COLO668 (cell line): Measurements from ENCODE around the gene ZBTB1.
"Not testable (repeated sequence)": the region's sequence is repeated elsewhere in the genome, so short reads cannot be mapped to it uniquely, and the experiment has no call there.

Source experiments
- DNase-seq: peaks from one replicate; lab custom pipeline; 2025; ENCODE audit not compliant: unreplicated experiment; lab: John Stamatoyannopoulos, UW

Gene ZBTB1

GRCh38 chr14:64495252-64495651, 9.3 kb upstream of the ZBTB1 start:
- no peak for DNase-seq

DNA sequence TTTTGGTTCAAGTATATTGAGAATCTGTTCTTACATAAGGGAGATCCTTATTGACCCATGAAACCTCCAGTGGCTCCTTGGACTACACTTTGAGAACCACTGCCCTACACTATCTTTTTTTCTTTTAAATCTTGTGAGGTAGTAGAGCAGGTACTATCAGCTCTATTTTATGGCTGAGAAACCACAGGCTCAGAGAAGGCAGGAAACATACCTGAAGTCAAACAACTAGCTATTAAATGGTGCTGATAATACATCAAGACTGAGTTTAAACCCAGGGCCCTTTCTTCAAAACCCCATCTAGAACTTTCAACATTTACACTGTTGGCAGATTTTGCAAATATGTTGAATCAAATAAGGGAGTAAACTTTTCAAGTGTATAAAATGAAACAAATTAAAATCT, 7.8 kb upstream of the ZBTB1 start:
- no peak for DNase-seq

DNA sequence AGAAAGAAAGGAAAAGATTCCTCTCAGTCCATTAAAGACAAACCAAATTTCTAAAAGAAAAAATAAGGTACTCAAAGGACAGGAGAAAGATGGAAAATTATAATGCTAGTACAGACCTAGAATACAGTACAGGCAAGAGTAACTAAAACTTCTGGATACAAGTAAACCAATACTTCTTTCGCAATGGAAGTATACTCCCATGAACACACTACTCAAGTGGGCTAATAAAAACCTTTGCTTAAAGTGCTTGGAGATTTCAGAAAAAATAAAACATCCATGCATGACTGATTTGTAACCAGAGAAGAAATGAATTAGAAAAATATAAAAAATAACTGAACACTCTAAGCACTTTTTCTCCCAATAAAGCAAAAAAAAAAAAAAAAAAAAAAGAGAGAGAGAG, 4.5 kb upstream of the ZBTB1 start:
- no peak for DNase-seq

DNA sequence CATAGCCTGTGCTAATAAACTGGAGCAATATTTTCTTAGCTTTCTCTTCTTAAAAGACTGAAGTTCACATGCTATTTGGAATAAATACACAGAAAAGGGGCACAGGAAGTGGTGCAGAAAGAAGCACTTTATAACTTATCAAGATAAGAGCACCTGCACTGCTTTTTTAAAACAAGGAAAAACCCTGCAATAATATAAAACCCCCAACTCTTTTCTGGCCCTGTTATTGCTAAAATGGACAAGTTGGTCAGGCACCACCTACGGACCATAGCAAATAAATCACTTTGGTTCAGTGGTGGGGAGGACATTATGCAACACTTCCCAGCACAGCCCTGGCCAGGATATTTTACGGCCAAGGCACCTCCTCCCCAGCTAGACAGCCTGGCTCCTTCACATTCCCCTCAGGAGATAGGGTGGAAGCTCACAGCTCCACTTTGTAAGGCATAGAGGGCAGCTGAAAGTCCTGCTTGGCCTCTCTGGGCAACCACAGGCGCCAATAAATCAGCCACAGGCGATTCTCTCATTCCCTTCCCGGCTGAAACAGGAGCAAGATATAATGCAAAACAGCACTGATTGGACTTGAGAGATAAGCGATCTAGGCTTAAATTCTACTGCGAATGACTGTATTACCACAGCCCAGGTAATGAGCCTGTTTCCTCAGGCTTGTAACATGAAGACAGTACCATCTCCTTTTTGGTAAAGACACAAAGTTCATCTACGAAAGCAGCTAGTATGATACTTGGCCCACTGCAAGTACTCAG, 3.0 kb upstream of the ZBTB1 start:
- DNase-seq: peak; percentile 40

DNA sequence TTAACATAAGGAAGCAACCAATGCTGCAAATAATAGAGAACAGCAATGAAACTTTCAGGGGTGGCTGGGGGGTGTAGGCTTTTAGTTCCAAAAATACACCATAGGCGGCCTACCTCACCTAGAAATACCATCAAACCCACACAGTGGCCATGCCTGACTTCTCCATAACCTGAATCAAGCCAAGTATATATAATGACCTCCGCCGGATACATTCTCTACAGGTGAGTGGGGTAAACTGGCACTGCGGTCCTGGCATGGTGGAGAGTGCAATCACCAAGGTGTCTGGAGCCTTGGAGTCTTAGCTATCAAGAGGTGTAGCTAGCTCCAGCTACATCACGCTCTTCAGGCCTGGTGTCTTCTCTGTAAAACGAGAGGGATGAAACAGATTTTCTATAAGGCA, 2.1 kb upstream of the ZBTB1 start:
- no peak for DNase-seq

DNA sequence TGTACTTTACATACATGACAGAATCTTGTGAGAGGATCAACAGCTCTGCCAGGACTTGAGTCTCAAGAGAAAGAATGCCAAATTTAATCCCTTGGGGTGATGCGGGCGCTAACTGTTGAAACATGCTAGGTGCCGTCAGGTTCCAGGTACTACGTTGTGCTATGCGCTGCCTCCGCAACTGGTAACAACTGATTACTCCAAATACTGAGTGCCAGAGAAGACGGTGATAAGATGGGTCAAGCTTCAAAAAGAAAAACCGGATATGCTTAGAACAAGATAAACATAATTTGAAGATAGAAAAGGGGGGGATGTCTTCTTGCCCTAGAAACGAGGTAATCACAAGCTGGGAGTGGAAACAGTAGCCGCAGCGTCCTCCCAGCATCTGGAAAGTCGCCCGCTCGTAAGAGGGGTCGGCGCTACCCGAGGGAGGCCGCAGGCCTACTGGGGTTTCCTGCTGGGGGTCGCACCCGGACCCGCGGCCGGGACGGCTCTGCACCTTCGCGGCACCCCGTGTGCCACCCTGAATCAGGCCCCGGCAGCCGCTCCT, 1.6 kb upstream of the ZBTB1 start:
- DNase-seq: peak; percentile 45

GRCh38 chr14:64503434-64504309, 898 bp upstream of the ZBTB1 start, which contains the start of gene ZBTB25:
Gene ZBTB25 (minus strand): TSS chr14:64503838. CDS start chr14:64490533, 13,305 bp downstream.
- DNase-seq: peak; percentile 98

DNA sequence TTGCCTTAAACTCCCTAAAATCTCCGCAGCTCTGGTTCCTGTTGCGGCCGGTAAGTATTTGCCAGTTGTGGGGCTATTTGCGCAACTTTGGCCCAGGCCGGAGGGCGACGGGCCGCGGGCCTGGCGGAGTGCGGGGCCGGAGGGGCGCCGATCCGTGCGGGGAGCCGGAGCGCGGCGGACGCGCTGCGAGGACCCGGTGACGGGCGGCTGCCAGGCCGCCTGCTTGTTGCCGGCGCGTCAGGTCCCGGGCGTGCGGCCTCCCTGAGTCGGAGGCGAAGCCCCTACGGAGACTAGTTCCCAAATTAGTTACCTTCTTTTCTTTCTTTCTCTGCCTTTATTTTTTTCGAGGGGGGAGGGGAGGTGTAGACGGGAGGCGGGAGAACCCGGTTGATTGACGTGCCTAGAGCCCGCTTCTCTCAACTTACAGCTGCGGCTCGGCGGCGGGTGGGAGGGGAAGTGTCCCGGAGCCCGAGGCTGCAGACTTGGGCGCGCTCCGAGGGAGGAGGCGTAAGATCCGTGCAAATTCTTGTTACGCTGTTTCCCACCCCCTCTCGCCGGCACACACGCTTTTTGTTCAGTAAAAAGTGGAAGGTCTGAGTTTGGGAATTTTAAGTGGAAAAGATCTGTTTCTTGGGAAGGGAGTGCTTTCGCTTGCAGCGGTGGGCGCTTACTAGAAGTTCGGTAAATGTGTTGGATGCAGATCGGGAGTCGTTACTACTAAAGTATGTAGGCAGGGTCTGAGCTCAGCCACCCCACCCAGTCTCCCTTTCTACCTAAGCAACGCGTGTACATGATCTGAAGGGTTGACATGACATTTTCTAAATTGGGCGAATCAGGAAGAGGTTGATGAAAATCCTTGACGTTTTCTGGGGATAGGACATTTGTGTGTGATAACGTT, 576 bp downstream of the ZBTB1 start:
- DNase-seq: peak; percentile 91

GRCh38 chr14:64506721-64507120, 2.2 kb downstream of the ZBTB1 start:
- DNase-seq: no peak

- DNase-seq: no peak
These were observed 3.0 kb downstream of the ZBTB1 start for GRCh38 chr14:64507376-64508156.

DNA sequence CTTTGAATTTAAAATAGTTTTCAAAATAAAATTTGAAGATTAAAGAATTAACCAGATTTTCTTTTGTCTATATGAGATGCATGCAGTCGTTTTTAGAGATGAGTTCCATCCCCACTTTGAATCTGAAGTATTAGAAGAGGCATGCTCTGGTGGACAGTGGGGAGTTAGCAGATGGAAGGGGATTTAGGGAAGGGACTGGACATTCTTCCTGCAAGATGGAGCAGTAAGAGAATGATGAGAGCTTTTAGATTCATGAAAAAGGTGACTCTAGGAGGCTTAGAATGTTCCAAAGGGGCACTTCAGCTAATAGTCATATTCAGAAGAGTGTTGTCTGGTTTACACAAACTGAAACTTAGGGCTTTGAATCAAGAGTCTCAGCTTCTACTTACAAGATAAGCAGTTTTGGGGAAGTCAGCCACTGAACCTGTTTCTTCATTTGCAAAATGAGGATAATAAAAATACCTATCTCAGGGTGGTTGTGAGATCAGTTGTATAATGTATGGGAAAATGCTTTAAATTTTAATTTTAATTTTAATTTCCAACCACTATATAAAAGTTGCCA, 3.7 kb downstream of the ZBTB1 start:
- DNase-seq: no peak

- no peak for DNase-seq
These were observed 4.5 kb downstream of the ZBTB1 start for GRCh38 chr14:64509036-64509435.

DNA sequence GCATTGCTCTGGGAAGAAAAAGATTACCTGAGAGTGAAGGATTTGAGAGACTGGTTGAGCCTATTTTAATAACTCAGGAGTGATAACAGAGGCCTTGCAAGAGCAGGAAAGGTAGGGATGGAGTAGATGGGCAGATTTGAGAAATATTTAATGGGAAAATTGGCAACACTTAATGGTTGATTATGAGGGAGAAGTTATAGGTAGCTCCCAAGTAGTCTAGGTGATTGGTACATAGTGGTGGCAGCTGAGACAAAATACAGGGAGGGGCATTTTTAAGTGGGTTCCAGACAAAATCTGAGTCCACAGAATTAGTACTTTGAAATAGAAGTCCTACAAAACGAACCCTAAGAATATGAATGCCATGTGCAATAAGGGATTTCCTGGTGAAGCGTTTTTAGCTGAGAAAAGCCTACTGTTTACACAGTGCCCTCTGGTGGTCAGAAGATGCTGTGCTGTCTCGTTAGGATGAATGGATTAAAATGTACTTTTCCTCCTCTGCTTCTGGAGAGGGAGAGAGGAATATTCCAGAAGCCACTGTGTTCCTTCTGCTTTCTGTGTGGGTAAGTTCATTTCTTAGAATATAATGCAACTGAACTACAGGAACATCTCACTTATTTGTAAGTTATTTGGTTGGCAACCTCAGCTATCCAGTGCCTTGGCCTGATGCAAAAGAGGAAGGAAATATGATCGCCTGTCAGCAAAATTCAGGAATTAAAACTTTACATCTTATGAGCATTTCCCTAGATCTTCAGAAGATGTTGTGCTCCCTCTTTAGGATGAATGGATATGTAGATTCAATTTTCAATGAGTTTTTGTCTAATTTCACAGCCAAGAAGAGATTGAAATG, 6.5 kb downstream of the ZBTB1 start:
- peak; percentile 70 for DNase-seq

DNA sequence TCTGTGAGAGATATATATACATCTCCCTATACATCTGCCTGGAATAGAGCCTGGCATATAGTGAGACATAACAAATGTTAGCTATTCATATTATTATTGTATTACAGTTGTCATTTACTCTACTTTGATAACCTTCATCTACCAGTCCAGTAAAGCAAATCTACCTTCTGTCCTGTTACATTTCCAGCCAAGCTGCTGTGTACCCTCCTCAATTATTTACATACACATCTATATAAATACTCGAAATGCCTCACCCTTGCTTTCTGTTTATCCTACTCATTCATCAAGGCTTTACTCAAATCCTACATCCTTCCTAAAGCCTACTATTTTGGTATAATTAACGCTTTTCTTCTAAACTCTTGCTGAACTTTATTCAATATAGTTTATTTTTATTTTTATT, 8.7 kb downstream of the ZBTB1 start:
- no peak for DNase-seq

DNA sequence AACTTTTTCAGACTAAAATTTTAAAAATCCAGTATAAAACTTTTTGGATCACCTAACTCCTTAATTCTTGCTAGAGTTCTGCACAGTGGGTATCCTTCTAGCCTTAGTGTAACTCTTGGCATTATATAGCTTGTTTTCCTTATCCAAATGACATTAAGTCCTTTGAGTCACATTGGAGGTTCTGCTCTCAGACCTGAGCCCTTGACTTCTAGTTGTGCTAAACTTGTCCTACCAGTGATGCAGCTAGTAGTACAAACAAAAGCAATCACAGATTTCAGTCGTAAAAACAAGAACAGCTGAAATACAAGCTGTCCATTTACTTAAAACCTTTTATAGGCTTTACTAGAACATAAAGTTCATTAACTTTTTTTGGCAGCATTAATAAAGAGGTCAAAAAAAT, 10.5 kb downstream of the ZBTB1 start:
- DNase-seq: no peak

DNA sequence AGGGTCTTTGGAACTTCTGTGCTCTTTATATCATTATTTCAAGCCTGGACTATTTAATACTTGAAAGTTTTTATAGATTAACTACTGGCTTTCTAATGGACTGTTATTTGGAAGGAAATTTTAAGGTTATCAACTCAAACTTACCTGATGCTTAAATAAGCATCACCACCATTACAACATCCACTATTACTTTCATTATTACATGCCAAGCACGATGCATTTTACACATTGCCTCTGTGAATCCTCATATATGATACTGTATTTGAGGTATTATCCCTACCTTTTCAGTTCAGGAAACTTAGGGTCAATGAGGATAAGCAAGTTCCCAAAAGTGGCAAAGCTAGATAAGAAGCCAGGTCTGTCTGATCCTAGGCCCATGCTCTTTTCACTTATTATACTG, 12.4 kb downstream of the ZBTB1 start:
- DNase-seq: no peak

DNA sequence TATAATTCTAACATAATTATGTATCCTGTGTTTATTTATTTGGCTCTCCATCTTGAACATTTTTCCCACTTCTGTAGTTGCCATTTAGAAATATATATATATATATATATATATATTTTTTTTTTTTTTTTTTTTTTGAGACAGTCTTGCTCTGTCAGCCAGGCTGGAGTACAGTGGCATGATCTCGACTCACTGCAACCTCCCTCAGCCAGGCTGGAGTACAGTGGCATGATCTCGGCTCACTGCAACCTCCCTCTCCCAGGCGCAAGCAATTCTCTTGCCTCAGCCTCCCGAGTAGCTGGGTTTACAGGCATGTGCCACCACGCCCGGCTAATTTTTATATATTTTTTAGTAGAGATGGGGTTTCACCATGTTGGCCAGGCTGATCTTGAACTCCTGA, 13.1 kb downstream of the ZBTB1 start:
- not testable (repeated sequence) for DNase-seq

DNA sequence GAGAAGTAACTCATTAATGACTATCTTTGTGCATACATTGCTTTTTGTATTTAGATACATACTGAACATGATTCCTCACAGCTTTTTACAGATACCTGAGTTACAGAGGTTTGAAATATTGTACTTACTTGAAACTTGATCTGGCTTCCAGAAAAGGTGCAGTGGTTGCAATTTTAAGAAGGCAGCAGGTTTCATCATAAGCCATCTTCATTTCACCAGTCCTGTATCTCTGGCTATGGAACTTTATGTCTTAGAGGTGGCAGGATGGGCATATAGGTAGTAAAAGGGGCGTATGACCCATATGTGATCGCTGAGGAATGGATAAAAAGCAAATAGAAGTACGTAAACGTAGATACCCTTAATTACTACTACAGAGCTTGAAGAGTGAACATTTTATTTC, 13.7 kb downstream of the ZBTB1 start:
- DNase-seq: no peak

DNA sequence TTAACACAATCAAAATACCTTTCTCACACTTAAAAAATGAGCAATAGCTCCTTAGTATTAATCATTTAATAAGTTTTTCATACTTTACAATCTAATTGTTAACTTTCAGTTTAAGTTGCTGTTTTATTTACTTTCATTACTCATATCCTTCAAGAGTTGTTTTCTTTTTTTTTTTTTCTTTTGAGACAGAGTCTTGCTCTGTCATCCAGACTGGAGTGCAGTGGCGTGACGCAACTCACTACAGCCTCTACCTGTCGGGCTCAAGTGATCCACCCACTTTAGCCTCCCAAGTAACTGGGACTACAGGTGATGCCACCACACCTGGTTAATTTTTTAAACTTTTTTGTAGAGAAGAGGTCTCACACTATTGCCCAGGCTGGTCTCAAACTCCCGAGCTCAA, 16.1 kb downstream of the ZBTB1 start:
- no peak for DNase-seq
